Measurements from ENCODE around the gene ABCA5. TPM values are rescaled to one million over a fixed set of nuclear protein-coding genes. Genes with fewer than 3 reads are reported as not detected.
A peak's percentile ranks its signal among the peaks of the same experiment; 100 is the strongest.

Gene ABCA5
- total and polyA plus RNA-seq, 9 of the 15 experiments (the other 6 are each of a cell fraction or from before 2014, with no cell fraction given) = 0.74 to 2.3 (median 1.4) TPM

DNA sequence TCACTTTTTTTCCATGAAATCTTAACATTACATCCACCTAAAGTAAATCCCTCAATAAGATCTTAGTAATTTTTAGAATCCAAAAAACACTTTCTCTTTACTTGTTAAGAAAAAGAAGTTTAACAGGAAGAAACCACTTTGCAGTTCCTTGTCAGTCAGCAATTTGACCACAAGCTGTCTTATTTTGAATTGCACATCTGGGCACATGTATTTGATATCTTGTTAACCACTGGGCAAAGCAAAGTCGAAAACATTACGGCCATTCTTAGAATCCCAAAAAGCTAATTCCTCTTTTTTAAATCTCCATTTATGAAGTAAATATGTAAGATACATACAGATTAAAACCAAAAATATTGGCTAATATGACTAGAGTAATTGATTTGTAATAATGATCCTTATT is 99.4 kb downstream of the ABCA5 start:
- CTCF ChIA-PET (ENCODE audit: low intra/inter-chr PET ratio) = no interaction called here
- Histone ChIP-seq H3K4me1 (replicated peaks in 1 of 2; ENCODE audit: control insufficient read depth in 2 of 2, insufficient read depth in 2 of 2, low read length in 2 of 2) (no peaks in the 10 kb centered on the region; a peak in 1 of 5 replicates), H4K20me1 (replicated peaks; ENCODE audit: control insufficient read depth, insufficient read depth, low read length) (no peaks in the 10 kb centered on the region), H3K9ac (ENCODE audit: insufficient read depth in 1 of 2, low read depth in 2 of 2, low read length in 2 of 2) (no peak overlapping the region), H3K4me3 (no peak overlapping the region), H3K9me3 (replicated peaks; ENCODE audit: control insufficient read depth, insufficient read depth, low read depth, low read length) (no peaks in the 10 kb centered on the region), H3K9me1 (ENCODE audit: control insufficient read depth, insufficient read depth, low read length) (no peaks in the 10 kb centered on the region), H3K27ac (ENCODE audit: extremely low read depth, low read depth, low read length) (no peak overlapping the region), H3K4me2 (ENCODE audit: insufficient read depth, low read length) (no peak overlapping the region), H3K36me3 (ENCODE audit: control insufficient read depth, insufficient read depth, low read length) (no peaks in the 10 kb centered on the region), H3K27me3 (ENCODE audit: control insufficient read depth in 2 of 2, insufficient read depth in 2 of 2, low read length in 2 of 2) (no peaks in the 10 kb centered on the region), H3K79me2 (ENCODE audit: control insufficient read depth, insufficient read depth, low read length) (no peaks in the 10 kb centered on the region), H2AFZ (ENCODE audit: low read depth, low read length) (no peak overlapping the region)
- POLR2A ChIA-PET = no interaction called here
- ATAC-seq = no peak
- intact Hi-C loops (cut with micrococcal nuclease) (no loop called here), in situ Hi-C loops (cut with MboI) (loop anchor here (25.0 kb wide), 1 partner anchor 265 kb away; the partner anchor contains the start of gene ABCA8)
- 60% methylated on average over 2 of the region's 2 CpGs for WGBS (ENCODE audit: insufficient coverage, low coverage, missing lambda C conversion rate)
- no peak for TF ChIP-seq CAMTA2 (CRISPR knock-in tag; conservative IDR thresholded peaks at IDR 0.05)
- no peak for TF ChIP-seq CBX2 (IDR thresholded peaks at IDR 0.05; ENCODE audit: insufficient read depth, low read length, poor library complexity, severe bottlenecking)
- BruUV-seq (replicated peaks) = no TSS peak
- DNase-seq (ENCODE audit: extremely low read depth in 1 of 4, low spot score in 3 of 4) = no peak
- FAIRE-seq = no peak

DNA sequence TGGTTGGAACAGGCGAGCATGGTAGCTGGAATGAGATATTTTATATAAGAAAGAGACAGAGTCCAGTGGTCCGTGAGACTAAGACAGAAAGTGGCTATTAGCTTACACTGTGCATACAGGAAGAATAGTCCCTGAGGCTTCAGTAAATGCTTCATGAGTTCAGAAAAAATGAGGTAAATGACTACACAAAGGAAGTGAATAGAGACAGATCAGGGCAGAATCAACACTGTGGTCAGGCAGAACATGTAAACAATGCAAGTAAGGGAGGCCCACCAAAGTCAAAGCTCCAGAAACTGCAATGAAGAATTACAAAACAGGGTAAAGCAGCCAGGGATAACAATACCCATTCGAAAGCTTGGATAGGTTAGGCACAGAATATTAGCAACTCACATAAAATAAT is 103.1 kb downstream of the ABCA5 start:
- FAIRE-seq (no peak), DNase-seq (ENCODE audit: extremely low read depth in 1 of 4, low spot score in 3 of 4) (no peak), ATAC-seq (no peak; the same call in 2 of the 3 replicates)
- no TSS peak for BruUV-seq (replicated peaks)
- H3K27ac ChIP-seq (ENCODE audit: extremely low read depth, low read depth, low read length) = no peak overlapping the region
- H3K9ac ChIP-seq (ENCODE audit: insufficient read depth in 1 of 2, low read depth in 2 of 2, low read length in 2 of 2) = no peak overlapping the region
- no peaks in the 10 kb centered on the region for H3K27me3 ChIP-seq (ENCODE audit: control insufficient read depth in 2 of 2, insufficient read depth in 2 of 2, low read length in 2 of 2)
- in situ Hi-C loops (cut with MboI) (no loop called here), intact Hi-C loops (cut with micrococcal nuclease) (no loop called here)
- no peak overlapping the region for H3K4me2 ChIP-seq (ENCODE audit: insufficient read depth, low read length)
- H2AFZ ChIP-seq (ENCODE audit: low read depth, low read length) = peak overlapping the region; percentile 73
- H4K20me1 ChIP-seq (replicated peaks; ENCODE audit: control insufficient read depth, insufficient read depth, low read length) = no peaks in the 10 kb centered on the region
- H3K9me3 ChIP-seq (replicated peaks; ENCODE audit: control insufficient read depth, insufficient read depth, low read depth, low read length) = no peaks in the 10 kb centered on the region
- ChIA-PET CTCF (ENCODE audit: low intra/inter-chr PET ratio) (no interaction called here), POLR2A (no interaction called here)
- H3K4me1 ChIP-seq (replicated peaks in 1 of 2; ENCODE audit: control insufficient read depth in 2 of 2, insufficient read depth in 2 of 2, low read length in 2 of 2) = no peaks in the 10 kb centered on the region; a peak in 1 of 5 replicates
- 33% methylated on average over 3 of the region's 3 CpGs for WGBS (ENCODE audit: insufficient coverage, low coverage, missing lambda C conversion rate)
- no peaks in the 10 kb centered on the region for H3K36me3 ChIP-seq (ENCODE audit: control insufficient read depth, insufficient read depth, low read length)
- TF ChIP-seq FOXA3 (CRISPR knock-in tag; conservative IDR thresholded peaks at IDR 0.05 in 1 of 2, IDR thresholded peaks at IDR 0.05 in 1 of 2) = peak in 1 of 2 experiments; percentile 42; a peak in 1 of 4 replicates
- no peak for TF ChIP-seq BCOR (IDR thresholded peaks at IDR 0.05)
- no peak overlapping the region for H3K4me3 ChIP-seq
- no peaks in the 10 kb centered on the region for H3K79me2 ChIP-seq (ENCODE audit: control insufficient read depth, insufficient read depth, low read length)
- no peaks in the 10 kb centered on the region for H3K9me1 ChIP-seq (ENCODE audit: control insufficient read depth, insufficient read depth, low read length)
